Activated T-cell treated with anti-CD3 and anti-CD28 coated beads, Interleukin-2, amount 50 U/mL, for 72 hours (primary cell): ENCODE results near the gene SAP30. TPM values are rescaled to one million over a fixed set of nuclear protein-coding genes. Genes with fewer than 3 reads are reported as not detected.

Source experiments
- ATAC-seq, 2 donors: fragments of 150-1000 bp; cut with Tn5 transposase; replicated peaks in 1 of 2; 2 replicates each; pipeline ENCODE4 v1.10.0; 2021; ENCODE audit warnings: moderate library complexity in 2 of 2, mild to moderate bottlenecking in 1 of 2
- DNase-seq, 2 donors: peaks; one replicate each; pipeline ENCODE4 v3.0.0; 2021 to 2022; ENCODE audit warnings: mixed read lengths in 1 of 2
- H3K27ac Mint-ChIP-seq: one replicate; pipeline ENCODE4 v1.8.0; 2022; ENCODE audit warnings: mild to moderate bottlenecking, moderate library complexity, mixed read lengths
- H3K27me3 Mint-ChIP-seq: one replicate; pipeline ENCODE4 v1.8.0; 2022; ENCODE audit warnings: low read depth, mixed read lengths
- H3K36me3 Mint-ChIP-seq, 2 donors: one replicate each; pipeline ENCODE4 v1.8.0; 2022; ENCODE audit warnings: mixed read lengths in 2 of 2, mild to moderate bottlenecking in 1 of 2; ENCODE audit not compliant: insufficient read depth in 2 of 2
- H3K4me1 Mint-ChIP-seq: one replicate; pipeline ENCODE4 v1.8.0; 2022; ENCODE audit warnings: low read depth, mixed read lengths
- H3K4me3 Mint-ChIP-seq, 2 donors: one replicate each; pipeline ENCODE4 v1.8.0; 2022; ENCODE audit warnings: mild to moderate bottlenecking in 2 of 2, mixed read lengths in 2 of 2, moderate library complexity in 2 of 2
- H3K9me3 Mint-ChIP-seq, 2 donors: one replicate each; pipeline ENCODE4 v1.8.0; 2022; ENCODE audit warnings: mixed read lengths in 2 of 2
- total RNA-seq, 2 donors: library from RNA; stranded (reverse); gene quantifications; one replicate each; pipeline ENCODE4 v1.2.3, GENCODE V29; 2022

Gene SAP30
- total RNA-seq, 2 donors from 2014 or later, result 18.1 to 18.4 TPM

DNA sequence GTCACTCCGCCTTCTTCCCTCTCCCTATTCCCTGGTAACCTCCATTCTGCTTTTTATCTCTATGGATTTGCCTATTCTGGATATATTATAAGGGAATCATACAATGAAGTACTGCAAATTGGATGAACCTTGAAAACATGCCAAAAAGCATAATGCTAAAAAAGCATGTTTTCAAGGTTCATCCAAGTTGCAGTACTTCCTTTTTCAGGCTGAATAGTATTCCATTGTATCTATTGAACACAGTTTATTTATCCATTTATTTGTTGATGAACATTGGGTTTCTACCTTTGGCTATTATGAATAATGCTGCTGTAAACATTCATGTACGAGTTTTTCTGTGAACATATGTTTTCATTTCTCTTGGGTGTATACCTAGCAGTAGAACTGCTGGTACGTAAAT, 9.2 kb downstream of the SAP30 start:
- Mint-ChIP-seq H3K27me3 (no peaks in the 10 kb centered on the region), H3K27ac (no peak overlapping the region), H3K4me1 (no peaks in the 10 kb centered on the region), H3K9me3 (no peaks in the 10 kb centered on the region), H3K36me3 (no peaks in the 10 kb centered on the region), H3K4me3 (no peak overlapping the region)
- DNase-seq (no peak), ATAC-seq (no peak)

DNA sequence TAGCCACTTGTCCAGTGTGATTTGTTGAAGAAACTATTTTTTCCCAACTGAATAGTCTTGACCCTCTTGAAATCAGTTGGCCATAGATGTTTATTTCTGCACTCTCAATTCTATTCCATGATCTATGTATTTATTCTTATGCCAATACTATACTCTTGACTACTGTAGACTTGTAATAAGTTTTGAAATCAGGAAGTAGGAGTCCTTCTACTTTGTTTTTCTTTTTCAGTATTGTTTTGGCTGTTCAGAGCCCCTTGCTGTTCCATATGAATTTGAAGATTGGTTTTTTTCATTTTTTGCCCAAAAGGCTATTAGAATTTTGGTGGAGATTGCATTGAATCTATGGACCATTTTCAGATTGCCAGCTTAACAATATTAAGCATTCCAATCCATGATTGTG, 10.2 kb downstream of the SAP30 start:
- no peak for DNase-seq
- Mint-ChIP-seq H3K27ac (no peak overlapping the region), H3K36me3 (no peaks in the 10 kb centered on the region), H3K27me3 (no peaks in the 10 kb centered on the region), H3K9me3 (no peaks in the 10 kb centered on the region), H3K4me1 (no peaks in the 10 kb centered on the region), H3K4me3 (no peak overlapping the region)
- no peak for ATAC-seq

DNA sequence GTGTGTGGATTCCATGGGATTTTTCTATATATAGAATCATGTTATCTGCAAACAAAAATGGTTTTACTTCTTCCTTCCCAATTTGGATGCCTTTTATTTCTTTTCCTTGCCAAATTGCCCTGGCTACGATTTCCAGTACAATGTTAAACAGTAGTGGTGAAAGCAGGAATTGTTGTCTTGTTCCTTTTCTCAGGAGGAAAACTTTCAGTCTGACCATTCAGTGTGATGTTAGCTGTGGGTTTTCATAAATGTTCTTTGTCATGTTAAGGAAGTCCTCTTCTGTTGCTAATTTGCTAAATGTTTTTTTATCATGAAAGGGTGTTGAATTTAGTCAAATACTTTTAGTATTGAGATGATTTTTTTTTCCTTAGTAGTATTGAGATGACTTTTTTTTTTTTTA, 10.9 kb downstream of the SAP30 start:
- no peaks in the 10 kb centered on the region for H3K36me3 Mint-ChIP-seq
- ATAC-seq (no peak), DNase-seq (no peak)
- H3K27ac Mint-ChIP-seq, result no peak overlapping the region
- H3K4me3 Mint-ChIP-seq, result no peak overlapping the region
- H3K9me3 Mint-ChIP-seq, result no peaks in the 10 kb centered on the region
- H3K27me3 Mint-ChIP-seq, result no peaks in the 10 kb centered on the region
- H3K4me1 Mint-ChIP-seq, result no peaks in the 10 kb centered on the region

DNA sequence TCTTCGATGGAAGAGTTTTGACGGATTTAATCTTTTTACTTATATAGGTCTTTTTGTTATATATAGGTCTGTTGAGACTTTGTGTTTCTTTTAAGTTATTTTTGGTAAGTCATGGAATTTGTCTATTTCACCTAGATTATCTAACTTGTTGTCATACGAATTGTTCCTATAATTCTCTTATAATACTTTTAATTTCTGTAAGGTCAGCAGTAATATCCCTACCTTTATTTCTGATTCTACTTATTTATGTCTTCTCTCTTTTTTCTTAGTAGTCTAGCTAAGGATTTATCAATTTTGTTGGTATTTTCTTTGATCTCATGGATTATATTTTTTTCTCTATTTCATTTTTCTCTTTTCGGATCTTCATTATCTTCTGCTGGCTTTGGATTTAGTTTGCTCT, 11.6 kb downstream of the SAP30 start:
- H3K4me1 Mint-ChIP-seq, result no peaks in the 10 kb centered on the region

DNA sequence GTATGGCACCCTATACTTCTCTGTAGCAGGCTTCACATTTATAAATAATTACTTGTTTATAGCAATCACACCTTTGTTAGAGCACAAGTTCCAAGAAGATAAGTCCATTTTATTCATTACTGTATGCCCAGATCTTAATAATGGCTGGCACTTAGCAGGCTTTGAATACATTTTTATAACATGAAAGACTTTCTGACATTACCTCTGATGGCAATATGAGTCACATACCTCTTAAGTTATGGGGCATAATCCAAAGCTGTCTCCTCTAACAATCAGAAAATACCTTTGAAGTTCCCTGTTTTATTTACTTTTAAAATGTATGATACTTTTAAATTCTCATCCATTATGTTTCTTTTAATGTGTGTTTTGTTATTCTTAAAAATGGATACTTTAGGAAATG, 16.0 kb downstream of the SAP30 start:
- no peaks in the 10 kb centered on the region for H3K9me3 Mint-ChIP-seq
- no peak for DNase-seq
- peaks cover 8% of the 10 kb centered on the region for H3K27me3 Mint-ChIP-seq
- H3K36me3 Mint-ChIP-seq, result no peaks in the 10 kb centered on the region
- no peak overlapping the region for H3K27ac Mint-ChIP-seq
- no peak overlapping the region for H3K4me3 Mint-ChIP-seq
- no peaks in the 10 kb centered on the region for H3K4me1 Mint-ChIP-seq
- no peak for ATAC-seq

More for the DNA sequence above, 11.6 kb downstream of the SAP30 start:
- no peaks in the 10 kb centered on the region for H3K9me3 Mint-ChIP-seq
- H3K27ac Mint-ChIP-seq, result no peak overlapping the region
- ATAC-seq (no peak), DNase-seq (no peak)
- H3K36me3 Mint-ChIP-seq, result no peaks in the 10 kb centered on the region
- H3K27me3 Mint-ChIP-seq, result no peaks in the 10 kb centered on the region
- no peak overlapping the region for H3K4me3 Mint-ChIP-seq

DNA sequence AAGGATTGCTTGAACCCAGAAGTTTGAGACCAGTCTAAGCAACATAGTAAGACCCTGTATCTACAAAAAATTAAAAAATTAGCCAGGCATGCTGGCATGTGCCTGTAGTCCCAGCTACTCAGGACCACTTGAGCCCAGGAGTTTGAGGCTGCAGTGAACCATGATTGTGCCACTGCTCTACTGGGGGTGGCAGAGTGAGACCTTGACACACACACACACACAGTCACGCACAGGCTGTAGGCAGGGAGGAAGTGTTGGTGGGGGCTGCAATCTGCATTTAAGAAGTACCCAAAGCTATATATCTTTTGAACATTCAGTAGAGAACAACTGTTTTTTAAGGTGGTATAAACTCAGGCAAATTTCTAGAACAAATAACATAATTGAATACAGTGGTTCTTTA, 20.9 kb downstream of the SAP30 start:
- no peaks in the 10 kb centered on the region for H3K4me1 Mint-ChIP-seq
- no peaks in the 10 kb centered on the region for H3K36me3 Mint-ChIP-seq
- no peak for ATAC-seq
- H3K27me3 Mint-ChIP-seq, result peaks cover 8% of the 10 kb centered on the region
- no peak overlapping the region for H3K27ac Mint-ChIP-seq
- H3K9me3 Mint-ChIP-seq, result no peaks in the 10 kb centered on the region
- H3K4me3 Mint-ChIP-seq, result no peak overlapping the region
- no peak for DNase-seq

DNA sequence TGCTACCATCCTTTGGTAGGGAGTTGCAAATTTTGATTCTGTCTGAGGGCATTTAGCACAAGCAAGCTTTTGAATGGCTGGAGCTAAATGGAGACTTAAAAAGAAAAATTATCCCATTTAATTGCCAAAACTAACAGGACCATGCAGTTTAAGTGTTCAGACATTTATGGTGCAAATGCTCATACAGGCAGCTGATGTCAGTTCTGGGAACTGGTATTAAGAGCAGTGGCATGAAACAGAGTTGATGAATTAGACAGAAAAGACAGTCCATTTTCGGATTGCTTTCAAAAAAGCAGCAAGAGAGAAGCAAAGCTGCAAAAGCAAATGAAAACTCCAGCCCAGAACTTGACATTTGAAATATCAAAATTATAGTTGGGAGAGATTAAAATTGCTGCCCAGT, 26.9 kb downstream of the SAP30 start:
- no peaks in the 10 kb centered on the region for H3K36me3 Mint-ChIP-seq
- DNase-seq (no peak), ATAC-seq (no peak)
- H3K4me1 Mint-ChIP-seq, result no peaks in the 10 kb centered on the region
- H3K9me3 Mint-ChIP-seq, result no peaks in the 10 kb centered on the region
- no peak overlapping the region for H3K27ac Mint-ChIP-seq
- H3K27me3 Mint-ChIP-seq, result no peaks in the 10 kb centered on the region
- no peak overlapping the region for H3K4me3 Mint-ChIP-seq

DNA sequence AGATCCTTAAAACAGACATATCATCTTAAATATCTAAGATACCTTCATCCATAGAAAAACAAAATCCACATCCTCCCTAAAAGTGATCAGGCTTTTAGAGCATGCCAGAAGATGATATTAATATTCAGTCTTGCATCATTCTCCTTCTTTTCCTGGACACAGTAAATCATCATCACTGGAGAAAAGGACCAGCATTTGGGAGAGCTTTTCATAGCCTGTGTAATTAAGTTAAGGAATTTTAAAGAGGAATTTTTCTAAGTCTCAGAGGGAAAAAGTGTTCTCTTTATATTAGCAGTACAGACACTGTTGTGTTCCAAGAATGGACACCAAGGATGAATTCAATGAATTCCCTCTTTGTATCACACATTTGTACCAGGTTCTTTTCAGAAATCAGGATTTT, 27.5 kb downstream of the SAP30 start:
- Mint-ChIP-seq H3K36me3 (no peaks in the 10 kb centered on the region), H3K4me1 (no peaks in the 10 kb centered on the region), H3K4me3 (no peak overlapping the region), H3K27me3 (no peaks in the 10 kb centered on the region), H3K27ac (no peak overlapping the region), H3K9me3 (no peaks in the 10 kb centered on the region)
- ATAC-seq (no peak), DNase-seq (no peak)

DNA sequence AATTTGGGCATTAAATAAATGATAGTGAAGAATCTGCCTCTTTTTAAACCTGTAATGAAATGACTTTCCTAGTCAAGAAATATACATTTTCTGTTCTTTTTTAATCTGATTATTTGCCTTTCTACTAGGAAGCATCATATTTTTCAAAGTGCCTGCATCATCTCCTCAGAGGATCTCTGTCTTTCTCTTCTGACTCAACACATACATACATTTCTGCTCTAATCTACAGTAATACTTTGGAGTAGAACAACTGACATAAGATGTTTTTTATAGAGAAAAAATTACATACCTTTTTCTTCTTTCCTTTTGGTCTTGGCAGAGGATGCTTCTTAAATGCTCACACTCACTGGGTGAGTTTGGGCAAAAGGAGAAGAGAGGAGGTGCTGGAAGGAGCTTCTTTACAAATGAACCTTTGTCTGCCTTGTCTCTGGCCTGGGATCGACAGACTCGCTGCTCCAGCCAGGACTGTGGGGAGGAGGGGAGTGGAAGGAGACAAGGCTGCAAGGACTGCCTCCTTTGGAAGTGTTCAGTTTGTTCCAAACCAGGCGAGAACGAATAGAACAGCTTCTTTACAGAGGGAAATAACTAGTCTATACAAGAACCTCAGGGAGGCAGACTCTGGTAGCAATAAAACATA, 28.1 kb downstream of the SAP30 start, which contains the start of gene SCRG1:
Gene SCRG1, minus strand, starts transcription at position 338 of the 637 bp plus-strand sequence. CDS start 7,702 bp downstream, outside the sequence.
- H3K36me3 Mint-ChIP-seq, result no peaks in the 10 kb centered on the region

DNA sequence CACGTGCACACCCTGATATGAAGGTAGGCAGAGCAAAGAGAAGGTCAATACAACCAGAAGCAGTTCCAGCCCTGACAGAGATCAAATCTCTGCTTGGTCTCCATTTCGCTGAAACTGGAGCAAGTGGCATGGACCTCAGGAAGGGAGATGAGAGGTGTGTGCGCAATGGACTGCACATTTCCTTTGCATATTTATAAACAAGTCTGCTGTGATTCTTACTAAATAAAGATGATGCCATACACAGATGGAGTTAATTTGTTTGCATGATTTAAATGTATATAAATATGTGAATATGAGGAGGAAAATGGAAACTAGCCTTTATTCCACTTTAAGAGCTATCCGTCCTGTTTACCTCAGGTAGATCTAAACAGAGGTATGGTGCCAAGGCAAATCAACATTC, 30.3 kb downstream of the SAP30 start:
- Mint-ChIP-seq H3K9me3 (no peaks in the 10 kb centered on the region), H3K36me3 (no peaks in the 10 kb centered on the region), H3K4me3 (no peak overlapping the region), H3K27me3 (no peaks in the 10 kb centered on the region), H3K27ac (no peak overlapping the region), H3K4me1 (peaks cover 6% of the 10 kb centered on the region)
- no peak for DNase-seq
- no peak for ATAC-seq

More for the DNA sequence above, 28.1 kb downstream of the SAP30 start, which contains the start of gene SCRG1:
- H3K4me1 Mint-ChIP-seq, result no peaks in the 10 kb centered on the region
- no peak for ATAC-seq
- no peak within 1 kb of the TSS for H3K4me3 Mint-ChIP-seq
- H3K9me3 Mint-ChIP-seq, result no peaks in the 10 kb centered on the region
- no peak for DNase-seq
- no peaks in the 10 kb centered on the region for H3K27me3 Mint-ChIP-seq
- H3K27ac Mint-ChIP-seq, result no peak within 1 kb of the TSS

DNA sequence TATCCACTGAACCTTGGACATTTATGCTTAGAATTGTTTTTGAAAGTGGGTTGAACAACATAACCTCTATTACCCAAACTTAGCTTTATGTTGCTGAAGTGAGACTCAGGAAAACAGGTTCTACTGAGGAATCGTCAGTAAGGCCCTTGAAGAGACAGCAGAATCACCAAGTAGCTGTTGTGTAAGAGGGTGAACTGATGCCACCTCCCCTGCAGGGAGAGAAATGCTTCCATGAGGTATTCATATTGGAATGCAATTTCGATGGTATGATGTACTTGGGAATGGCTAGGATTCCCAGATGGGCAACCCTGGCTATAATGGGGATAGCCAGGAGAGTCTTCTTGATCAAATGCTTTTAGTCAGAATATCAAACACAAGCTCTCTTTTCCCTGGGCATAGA, 32.3 kb downstream of the SAP30 start:
- ATAC-seq, result no peak
- Mint-ChIP-seq H3K27me3 (no peaks in the 10 kb centered on the region), H3K27ac (no peak overlapping the region), H3K4me3 (no peak overlapping the region), H3K36me3 (no peaks in the 10 kb centered on the region), H3K4me1 (peaks cover 13% of the 10 kb centered on the region), H3K9me3 (no peaks in the 10 kb centered on the region)
- DNase-seq, result no peak

DNA sequence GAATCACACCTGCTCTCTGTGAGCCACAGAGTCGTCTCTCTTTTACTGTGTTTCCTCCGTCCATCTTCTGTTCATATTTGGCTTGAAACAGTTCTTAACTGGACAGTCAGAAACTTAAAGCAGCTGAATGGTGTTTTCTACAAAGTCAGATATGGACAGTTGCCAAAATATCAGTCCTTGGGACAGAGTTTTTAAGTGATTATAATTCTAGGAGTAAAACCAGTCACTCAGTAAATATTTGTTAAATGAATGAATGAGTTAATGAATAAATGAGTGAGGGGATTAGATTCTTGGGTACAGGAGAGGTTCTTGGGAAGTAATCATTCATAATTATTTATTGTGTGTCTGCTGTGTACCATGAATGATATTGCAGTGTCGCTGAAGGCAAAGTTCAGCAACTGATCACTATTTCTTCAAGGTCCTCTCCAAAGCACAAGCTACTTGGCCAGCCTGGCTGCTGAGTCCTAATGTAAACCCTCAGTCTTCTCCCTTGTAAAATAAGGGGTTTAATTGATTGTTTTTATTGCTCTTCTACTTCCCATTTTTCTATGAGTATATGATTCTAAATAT, 33.6 kb downstream of the SAP30 start:
- DNase-seq, result no peak
- H3K36me3 Mint-ChIP-seq, result no peaks in the 10 kb centered on the region
- ATAC-seq, result no peak
- no peaks in the 10 kb centered on the region for H3K9me3 Mint-ChIP-seq
- no peak overlapping the region for H3K4me3 Mint-ChIP-seq
- no peak overlapping the region for H3K27ac Mint-ChIP-seq
- H3K4me1 Mint-ChIP-seq, result peaks cover 13% of the 10 kb centered on the region
- no peaks in the 10 kb centered on the region for H3K27me3 Mint-ChIP-seq

DNA sequence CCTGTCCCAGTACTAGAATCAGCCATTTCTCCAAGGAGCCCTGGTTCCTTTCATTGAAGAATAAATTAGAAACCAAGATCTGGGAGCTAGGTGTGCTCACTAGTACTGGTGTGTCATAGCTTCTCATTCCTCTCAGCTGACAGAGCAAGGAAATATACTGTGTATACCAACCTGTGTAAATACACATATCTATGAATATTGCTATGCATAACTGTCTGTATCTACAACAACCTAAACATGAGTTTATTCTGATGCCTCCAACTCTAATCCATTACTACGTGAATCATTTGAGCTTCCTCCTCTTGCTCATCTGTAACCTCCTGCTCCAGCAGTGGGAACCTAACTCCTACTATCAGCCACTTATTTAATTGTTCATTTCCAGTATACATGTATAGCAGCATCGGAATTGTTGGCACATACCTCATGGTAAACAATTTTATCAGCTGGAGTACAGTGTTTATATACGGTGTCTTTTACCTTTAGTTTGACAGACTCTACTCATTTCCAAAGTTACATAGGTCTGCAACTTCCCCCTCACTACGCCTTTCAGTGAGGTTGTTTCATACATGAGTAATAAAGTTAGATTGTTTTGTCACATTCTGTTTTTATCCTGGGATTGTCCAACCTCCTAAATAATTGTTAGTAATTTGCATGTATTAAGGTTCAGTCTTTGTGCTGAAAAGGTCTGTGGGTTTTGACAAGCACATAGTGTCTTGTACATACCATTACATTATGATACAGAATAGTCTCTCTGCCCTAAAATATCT, 35.3 kb downstream of the SAP30 start:
- Mint-ChIP-seq H3K4me1 (peaks cover 13% of the 10 kb centered on the region), H3K36me3 (no peaks in the 10 kb centered on the region), H3K27ac (no peak overlapping the region), H3K27me3 (no peaks in the 10 kb centered on the region), H3K4me3 (peak overlapping the region in 1 of 2 donors; percentile 66), H3K9me3 (no peaks in the 10 kb centered on the region)
- ATAC-seq (peak; percentile 70 to 84), DNase-seq (no peak)
